T47D (cell line): ENCODE measurements around the gene SLC7A6OS.

Experiments used
- DNase-seq, 2 experiments: peaks; one replicate each; pipeline versions ENCODE4 v3.0.0 to v3.0.0-alpha.2; 2011 to 2012; ENCODE audit warnings: low read depth in 1 of 2, low spot score in 1 of 2
- JUND ChIP-seq: IDR thresholded peaks from 2 replicates; pipeline ENCODE4 v1.6.1; 2012; ENCODE audit warnings: low read depth
- in situ Hi-C: cut with HindIII; loops from 2 replicates; pipeline ENCODE4 v1.10.0; 2016; ENCODE audit warnings: low sequenced_read_pairs, low pct_unique_long_range_greater_than_20kb

The SLC7A6OS gene

DNA sequence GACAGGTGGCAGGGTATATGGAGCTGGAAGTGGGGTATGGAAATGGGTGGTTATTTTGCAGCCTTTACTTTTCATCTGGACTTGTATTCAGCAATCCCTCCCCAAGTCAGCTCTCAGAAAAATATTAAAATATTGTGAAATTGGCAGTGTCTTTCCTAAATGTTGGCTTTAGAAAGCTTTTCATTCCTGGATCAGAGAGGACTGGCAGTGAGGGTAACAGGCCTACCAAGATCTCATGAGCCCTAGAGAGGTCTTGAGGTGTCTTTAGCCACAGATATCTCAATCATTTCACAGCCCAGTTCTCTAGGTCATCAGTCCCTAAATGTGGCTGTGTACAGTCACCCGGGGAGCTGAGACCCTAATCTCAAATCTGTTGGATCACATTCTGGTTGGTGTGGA lies 22.5 kb downstream of the SLC7A6OS start:
- no peak for DNase-seq
- no peak for TF ChIP-seq JUND
- in situ Hi-C loops, result no loop called here

DNA sequence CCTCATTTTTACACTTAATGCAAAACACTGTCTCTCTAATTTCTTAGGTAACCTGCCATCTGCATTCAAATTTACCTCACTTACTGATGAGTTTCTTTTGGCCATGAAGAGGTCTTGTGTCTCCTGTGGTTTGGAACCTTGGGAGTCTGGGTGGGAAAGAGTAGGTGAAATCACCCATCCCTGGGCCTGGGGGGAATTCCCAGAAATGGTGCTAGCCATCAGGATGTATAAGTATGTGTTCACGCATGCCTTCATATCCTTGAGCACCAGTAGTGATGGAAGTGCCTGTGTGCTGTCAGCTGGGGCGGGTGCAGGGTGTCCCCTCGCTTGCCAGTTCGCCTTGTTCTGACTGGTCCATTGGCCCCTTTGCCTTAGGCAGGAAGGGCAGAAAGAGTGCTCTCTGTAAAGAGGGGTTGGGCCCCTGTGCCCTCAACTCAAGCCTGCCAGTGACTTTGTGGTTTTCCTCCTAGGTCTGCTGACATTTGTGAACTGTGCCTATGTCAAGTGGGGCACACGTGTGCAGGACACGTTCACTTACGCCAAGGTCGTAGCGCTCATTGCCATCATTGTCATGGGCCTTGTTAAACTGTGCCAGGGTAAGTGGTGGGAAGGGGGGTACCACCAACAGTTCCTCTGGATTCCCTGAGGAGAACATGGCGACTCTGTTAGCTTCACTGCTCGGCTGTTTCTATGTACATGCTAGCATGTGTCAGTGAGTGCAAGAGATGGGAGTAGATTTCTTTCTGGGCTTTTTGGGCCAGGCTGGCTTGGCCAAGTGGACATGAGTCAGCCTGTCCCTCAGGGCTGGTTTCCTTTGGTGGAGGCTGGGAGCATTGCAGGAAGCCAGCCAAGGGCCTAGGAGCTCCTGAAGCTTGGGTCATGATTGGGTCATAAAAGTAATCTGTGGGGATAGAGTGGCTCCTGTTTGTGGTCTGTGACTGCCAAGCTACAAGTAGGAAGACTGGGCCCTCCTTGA lies 23.2 kb downstream of the SLC7A6OS start:
- DNase-seq, result peak in 1 of 2 experiments; percentile 57
- in situ Hi-C loops, result no loop called here

GRCh38 chr16:68286153-68287074 lies 24.3 kb downstream of the SLC7A6OS start:
- no peak for DNase-seq
- in situ Hi-C loops, result no loop called here
- no peak for TF ChIP-seq JUND

More for the DNA sequence above, 23.2 kb downstream of the SLC7A6OS start:
- TF ChIP-seq JUND, result no peak

DNA sequence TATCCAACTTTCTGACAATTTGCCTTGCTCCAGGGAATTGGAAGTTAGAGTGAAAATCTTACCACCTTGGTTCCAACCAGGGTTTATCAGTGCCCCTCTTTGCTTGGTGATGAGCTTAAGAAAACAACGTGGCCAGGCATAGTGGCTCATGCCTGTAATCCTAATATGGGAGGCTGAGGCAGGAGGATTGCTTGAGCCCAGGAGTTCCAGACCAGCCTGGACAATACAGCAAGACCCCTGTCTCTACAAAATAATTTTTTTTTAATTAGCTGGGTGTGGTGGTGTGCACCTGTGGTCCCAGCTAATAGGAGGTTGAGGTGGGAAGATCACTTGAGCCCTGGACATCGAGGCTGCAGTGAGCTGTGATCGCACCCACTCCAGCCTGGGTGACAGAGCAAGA lies 25.1 kb downstream of the SLC7A6OS start:
- DNase-seq, result no peak
- TF ChIP-seq JUND, result no peak
- in situ Hi-C loops, result no loop called here

DNA sequence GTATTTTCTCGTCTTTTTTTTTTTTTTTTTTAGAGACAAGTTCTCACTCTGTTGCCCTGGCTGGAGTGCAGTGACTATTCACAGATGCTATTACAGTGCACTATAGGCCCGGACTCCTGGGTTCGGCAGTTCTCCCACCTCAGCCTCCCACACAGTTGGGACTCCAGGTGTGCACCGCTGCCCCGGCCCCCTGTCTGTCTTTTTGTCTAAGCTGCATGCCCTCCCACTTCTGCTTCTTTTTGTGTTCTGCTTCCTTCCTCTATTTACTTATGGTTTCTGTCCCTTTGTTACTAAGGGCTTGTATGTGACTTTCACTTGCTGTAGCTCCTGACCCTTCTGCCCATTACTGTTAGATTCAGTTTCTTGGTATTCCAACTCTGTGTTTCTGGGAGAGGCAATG lies 25.9 kb downstream of the SLC7A6OS start:
- in situ Hi-C loops, result no loop called here
- no peak for DNase-seq

GRCh38 chr16:68283801-68284598 lies 26.7 kb downstream of the SLC7A6OS start:
- TF ChIP-seq JUND, result no peak
- in situ Hi-C loops, result no loop called here
- DNase-seq, result no peak

More for the DNA sequence above, 25.9 kb downstream of the SLC7A6OS start:
- TF ChIP-seq JUND, result no peak

DNA sequence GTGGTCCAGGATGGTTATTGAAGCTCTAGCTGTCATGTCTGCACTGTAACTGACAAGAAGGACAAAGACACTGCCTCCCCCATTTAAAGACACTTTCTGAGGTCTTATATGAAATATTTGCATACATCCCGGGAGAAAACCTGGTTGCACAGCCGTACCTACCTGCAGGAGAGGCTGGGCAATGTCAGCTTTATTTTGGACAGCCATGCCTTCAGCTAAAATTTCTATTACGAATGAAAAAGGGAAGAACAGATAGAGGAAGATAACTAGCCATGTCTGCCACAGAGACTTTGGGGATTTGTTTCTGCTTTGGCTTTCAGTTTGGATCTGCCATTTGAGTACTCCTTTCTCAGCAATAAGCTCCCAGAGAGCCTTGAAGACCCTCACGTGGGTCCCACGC lies 27.4 kb downstream of the SLC7A6OS start:
- DNase-seq, result no peak
- in situ Hi-C loops, result no loop called here
- no peak for TF ChIP-seq JUND

DNA sequence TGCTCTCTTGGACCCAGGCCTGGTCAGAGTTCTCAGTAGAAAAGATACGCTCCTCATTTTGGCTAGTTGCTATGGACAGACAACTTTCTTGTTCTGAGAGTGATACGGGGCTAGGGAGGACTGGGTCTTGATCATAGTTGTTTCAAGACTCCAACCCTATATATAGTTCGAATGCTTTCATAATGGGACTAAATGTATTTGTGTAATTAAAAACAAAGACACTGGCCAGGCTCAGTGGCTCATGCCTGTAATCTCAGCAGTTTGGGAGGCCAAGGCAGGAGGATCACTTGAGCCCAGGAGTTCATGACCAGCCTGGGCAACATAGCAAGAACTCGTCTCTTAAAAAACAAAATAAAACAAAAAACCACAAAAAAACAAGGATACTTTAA lies 28.7 kb downstream of the SLC7A6OS start:
- no peak for TF ChIP-seq JUND
- DNase-seq, result no peak
- in situ Hi-C loops, result no loop called here

DNA sequence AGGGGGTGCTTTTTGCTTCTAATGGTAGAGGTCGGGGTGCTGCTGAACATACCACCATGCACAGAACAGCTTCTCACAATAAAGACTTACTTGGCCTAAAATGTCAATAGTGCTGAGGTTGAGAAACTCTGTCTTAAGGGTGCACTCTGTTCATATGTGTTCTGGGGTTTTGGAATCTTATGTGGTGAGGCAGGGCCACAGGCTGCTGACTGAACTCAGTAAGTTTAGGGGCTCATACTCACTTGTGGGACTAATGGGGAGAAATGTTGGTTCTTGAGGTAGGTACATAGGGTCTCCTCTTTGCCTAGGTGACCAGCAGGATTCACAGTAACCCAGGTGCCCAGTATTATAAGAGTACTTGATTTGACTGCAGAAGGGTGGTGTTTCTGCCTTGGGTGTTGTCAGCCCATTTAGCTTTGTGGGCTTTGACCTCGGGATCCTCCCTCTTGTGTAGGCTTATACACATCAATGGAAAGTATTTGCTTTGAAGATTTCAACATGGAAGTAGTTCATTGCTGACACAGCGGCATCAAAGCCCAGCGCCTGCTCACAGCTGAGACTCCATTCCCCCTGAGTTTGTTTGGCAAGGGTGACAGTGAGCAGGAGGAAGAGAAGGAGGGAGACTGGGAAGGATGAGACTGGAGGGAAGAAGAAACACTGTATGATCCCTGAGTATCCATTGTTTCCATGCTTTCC lies 29.2 kb downstream of the SLC7A6OS start:
- no peak for TF ChIP-seq JUND
- DNase-seq, result no peak
- in situ Hi-C loops, result no loop called here

DNA sequence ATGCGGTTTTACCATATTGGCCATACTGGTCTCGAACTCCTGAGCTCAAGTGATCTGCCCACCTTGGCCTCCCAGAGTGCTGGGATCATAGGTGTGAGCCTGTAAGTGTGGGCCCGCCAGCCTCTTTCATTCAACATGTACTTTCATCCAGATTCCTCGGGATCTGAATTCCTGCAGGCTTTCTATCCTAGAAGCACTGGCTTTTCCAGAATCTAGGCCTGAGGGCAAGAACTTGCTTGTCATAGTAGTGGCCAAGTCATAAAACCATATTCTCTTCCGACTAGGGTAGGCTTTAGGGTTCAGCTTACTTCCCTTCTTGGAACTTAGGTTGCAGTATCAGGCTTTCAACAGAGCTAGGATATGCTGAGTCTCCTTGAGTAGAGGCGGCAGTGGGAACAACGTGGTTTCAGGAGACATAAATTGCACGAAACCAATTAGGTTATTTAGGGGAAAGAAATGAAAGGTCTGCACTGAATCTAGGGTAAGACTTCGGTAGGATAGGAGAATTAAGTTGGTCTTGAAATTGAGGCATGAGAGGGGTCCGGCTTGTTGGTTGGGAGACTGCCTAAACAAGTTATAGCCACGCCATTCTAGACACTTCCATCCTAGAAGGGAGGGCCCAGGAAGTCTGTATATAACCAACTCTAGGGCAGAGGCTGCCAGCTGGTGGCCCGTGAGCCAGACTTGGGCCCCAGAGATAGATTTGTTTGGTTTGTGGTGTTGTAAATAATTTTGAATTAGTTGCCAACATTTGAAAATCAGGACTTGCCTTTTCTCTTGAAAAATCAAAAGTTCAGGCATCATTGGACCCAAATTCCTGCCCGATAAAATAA lies 30.8 kb downstream of the SLC7A6OS start:
- in situ Hi-C loops, result no loop called here
- no peak for TF ChIP-seq JUND
- DNase-seq, result peak in 1 of 2 experiments; percentile 75

- in situ Hi-C loops, result no loop called here
- no peak for TF ChIP-seq JUND
- no peak for DNase-seq
Observed at GRCh38 chr16:68276223-68276622, 34.5 kb downstream of the SLC7A6OS start.
